ENCODE results near the gene M1AP.

- TF ChIP-seq CTCF (IDR thresholded peaks at IDR 0.05) = no peak
- TF ChIP-seq, protein P1, sequence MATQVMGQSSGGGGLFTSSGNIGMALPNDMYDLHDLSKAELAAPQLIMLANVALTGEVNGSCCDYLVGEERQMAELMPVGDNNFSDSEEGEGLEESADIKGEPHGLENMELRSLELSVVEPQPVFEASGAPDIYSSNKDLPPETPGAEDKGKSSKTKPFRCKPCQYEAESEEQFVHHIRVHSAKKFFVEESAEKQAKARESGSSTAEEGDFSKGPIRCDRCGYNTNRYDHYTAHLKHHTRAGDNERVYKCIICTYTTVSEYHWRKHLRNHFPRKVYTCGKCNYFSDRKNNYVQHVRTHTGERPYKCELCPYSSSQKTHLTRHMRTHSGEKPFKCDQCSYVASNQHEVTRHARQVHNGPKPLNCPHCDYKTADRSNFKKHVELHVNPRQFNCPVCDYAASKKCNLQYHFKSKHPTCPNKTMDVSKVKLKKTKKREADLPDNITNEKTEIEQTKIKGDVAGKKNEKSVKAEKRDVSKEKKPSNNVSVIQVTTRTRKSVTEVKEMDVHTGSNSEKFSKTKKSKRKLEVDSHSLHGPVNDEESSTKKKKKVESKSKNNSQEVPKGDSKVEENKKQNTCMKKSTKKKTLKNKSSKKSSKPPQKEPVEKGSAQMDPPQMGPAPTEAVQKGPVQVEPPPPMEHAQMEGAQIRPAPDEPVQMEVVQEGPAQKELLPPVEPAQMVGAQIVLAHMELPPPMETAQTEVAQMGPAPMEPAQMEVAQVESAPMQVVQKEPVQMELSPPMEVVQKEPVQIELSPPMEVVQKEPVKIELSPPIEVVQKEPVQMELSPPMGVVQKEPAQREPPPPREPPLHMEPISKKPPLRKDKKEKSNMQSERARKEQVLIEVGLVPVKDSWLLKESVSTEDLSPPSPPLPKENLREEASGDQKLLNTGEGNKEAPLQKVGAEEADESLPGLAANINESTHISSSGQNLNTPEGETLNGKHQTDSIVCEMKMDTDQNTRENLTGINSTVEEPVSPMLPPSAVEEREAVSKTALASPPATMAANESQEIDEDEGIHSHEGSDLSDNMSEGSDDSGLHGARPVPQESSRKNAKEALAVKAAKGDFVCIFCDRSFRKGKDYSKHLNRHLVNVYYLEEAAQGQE (IDR thresholded peaks at IDR 0.05; ENCODE audit: insufficient read depth in 1 of 2, low read depth in 2 of 2, low read length in 1 of 2) = no peak
These were observed 28.2 kb upstream of the M1AP start for GRCh38 chr2:74676331-74676730.

Measured in Panc1 (cell line).